Measurements from ENCODE around the gene DEPDC5.

The DEPDC5 gene

GRCh38 chr22:31882971-31883370 is 129.2 kb downstream of the DEPDC5 start:
- TF ChIP-seq FOXP2 (optimal IDR thresholded peaks at IDR 0.05; ENCODE audit: borderline replicate concordance, extremely low read depth, extremely low read length, insufficient read depth) (no peak), POLR2AphosphoS5 (IDR thresholded peaks at IDR 0.05; ENCODE audit: low read depth, low read length) (no peak), SIN3A (IDR thresholded peaks at IDR 0.05; ENCODE audit: borderline replicate concordance, insufficient read depth, low read length) (no peak), TAF1 (IDR thresholded peaks at IDR 0.05; ENCODE audit: borderline replicate concordance, insufficient read depth, low read length) (no peak), REST (IDR thresholded peaks at IDR 0.05; ENCODE audit: insufficient read depth in 1 of 2, low read depth in 2 of 2, low read length in 2 of 2) (no peak)

GRCh38 chr22:31883989-31884388 is 130.2 kb downstream of the DEPDC5 start:
- TF ChIP-seq FOXP2 (optimal IDR thresholded peaks at IDR 0.05; ENCODE audit: borderline replicate concordance, extremely low read depth, extremely low read length, insufficient read depth) (no peak), TAF1 (IDR thresholded peaks at IDR 0.05; ENCODE audit: borderline replicate concordance, insufficient read depth, low read length) (no peak), REST (IDR thresholded peaks at IDR 0.05; ENCODE audit: insufficient read depth in 1 of 2, low read depth in 2 of 2, low read length in 2 of 2) (no peak), POLR2AphosphoS5 (IDR thresholded peaks at IDR 0.05; ENCODE audit: low read depth, low read length) (no peak), SIN3A (IDR thresholded peaks at IDR 0.05; ENCODE audit: borderline replicate concordance, insufficient read depth, low read length) (no peak)

- TF ChIP-seq REST (IDR thresholded peaks at IDR 0.05; ENCODE audit: insufficient read depth in 1 of 2, low read depth in 2 of 2, low read length in 2 of 2) (no peak), TAF1 (IDR thresholded peaks at IDR 0.05; ENCODE audit: borderline replicate concordance, insufficient read depth, low read length) (no peak), FOXP2 (optimal IDR thresholded peaks at IDR 0.05; ENCODE audit: borderline replicate concordance, extremely low read depth, extremely low read length, insufficient read depth) (no peak), POLR2AphosphoS5 (IDR thresholded peaks at IDR 0.05; ENCODE audit: low read depth, low read length) (no peak), SIN3A (IDR thresholded peaks at IDR 0.05; ENCODE audit: borderline replicate concordance, insufficient read depth, low read length) (no peak)
These were observed 137.7 kb downstream of the DEPDC5 start for GRCh38 chr22:31891366-31892079.

- TF ChIP-seq REST (IDR thresholded peaks at IDR 0.05; ENCODE audit: insufficient read depth in 1 of 2, low read depth in 2 of 2, low read length in 2 of 2), result no peak
- no peak for TF ChIP-seq TAF1 (IDR thresholded peaks at IDR 0.05; ENCODE audit: borderline replicate concordance, insufficient read depth, low read length)
- TF ChIP-seq FOXP2 (optimal IDR thresholded peaks at IDR 0.05; ENCODE audit: borderline replicate concordance, extremely low read depth, extremely low read length, insufficient read depth), result no peak
- no peak for TF ChIP-seq POLR2AphosphoS5 (IDR thresholded peaks at IDR 0.05; ENCODE audit: low read depth, low read length)
- TF ChIP-seq SIN3A (IDR thresholded peaks at IDR 0.05; ENCODE audit: borderline replicate concordance, insufficient read depth, low read length), result no peak
These were observed 138.2 kb downstream of the DEPDC5 start for GRCh38 chr22:31892080-31892433.
